Suprapubic skin (tissue), 3 donors: ENCODE results near the gene KCNB1.

Experiments used
- POLR2AphosphoS5 ChIP-seq, 3 donors: sonication (generic); formaldehyde crosslinking; IDR thresholded peaks; one replicate each; pipeline ENCODE4 v1.6.1; 2017; ENCODE audit warnings: antibody characterized with exemption in 3 of 3
- TF ChIP-seq, protein P1 (sequence below), 2 donors: fragments of 200-600 bp in 1 of 2; fragments of 450-650 bp in 1 of 2; sonication (generic) in 1 of 2; IDR thresholded peaks; one replicate each; pipeline ENCODE4 v1.5.1; 2016 to 2019; ENCODE audit warnings: antibody characterized with exemption in 2 of 2, mild to moderate bottlenecking in 1 of 2, moderate library complexity in 1 of 2

DNA sequence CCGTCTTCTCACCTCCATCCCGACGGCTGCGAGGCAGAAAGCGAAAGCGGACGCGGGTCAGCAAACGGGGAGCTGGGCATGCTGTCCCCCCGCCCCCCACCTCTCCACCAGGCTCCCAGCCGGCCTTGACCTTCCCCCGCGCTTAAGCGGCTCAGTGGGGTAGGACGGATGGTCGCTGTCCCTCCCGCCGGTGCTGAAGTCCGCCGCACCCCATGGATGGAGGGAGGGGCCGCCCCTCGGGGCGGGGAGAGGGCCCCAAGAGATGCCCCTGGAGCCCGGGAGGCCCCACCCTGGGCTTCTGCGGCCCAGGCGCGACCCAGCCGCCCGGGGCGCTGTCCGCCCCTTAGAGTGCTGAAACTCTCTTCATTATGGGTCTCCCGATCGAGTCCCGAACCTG, at the start of gene KCNB1:
- TF ChIP-seq, protein P1, sequence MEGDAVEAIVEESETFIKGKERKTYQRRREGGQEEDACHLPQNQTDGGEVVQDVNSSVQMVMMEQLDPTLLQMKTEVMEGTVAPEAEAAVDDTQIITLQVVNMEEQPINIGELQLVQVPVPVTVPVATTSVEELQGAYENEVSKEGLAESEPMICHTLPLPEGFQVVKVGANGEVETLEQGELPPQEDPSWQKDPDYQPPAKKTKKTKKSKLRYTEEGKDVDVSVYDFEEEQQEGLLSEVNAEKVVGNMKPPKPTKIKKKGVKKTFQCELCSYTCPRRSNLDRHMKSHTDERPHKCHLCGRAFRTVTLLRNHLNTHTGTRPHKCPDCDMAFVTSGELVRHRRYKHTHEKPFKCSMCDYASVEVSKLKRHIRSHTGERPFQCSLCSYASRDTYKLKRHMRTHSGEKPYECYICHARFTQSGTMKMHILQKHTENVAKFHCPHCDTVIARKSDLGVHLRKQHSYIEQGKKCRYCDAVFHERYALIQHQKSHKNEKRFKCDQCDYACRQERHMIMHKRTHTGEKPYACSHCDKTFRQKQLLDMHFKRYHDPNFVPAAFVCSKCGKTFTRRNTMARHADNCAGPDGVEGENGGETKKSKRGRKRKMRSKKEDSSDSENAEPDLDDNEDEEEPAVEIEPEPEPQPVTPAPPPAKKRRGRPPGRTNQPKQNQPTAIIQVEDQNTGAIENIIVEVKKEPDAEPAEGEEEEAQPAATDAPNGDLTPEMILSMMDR (IDR thresholded peaks at IDR 0.05): peak in 1 of 2 donors; percentile 14
- no peak for TF ChIP-seq POLR2AphosphoS5 (IDR thresholded peaks at IDR 0.05)
